HFFc6 (cell line): ENCODE data around the gene LRRC74B. TPM values are rescaled to one million over a fixed set of nuclear protein-coding genes. Genes with fewer than 3 reads are reported as not detected.
"Not testable (repeated sequence)": the region's sequence is repeated elsewhere in the genome, so short reads cannot be mapped to it uniquely, and the experiment has no call there.

Experiments used
- DNase-seq: peaks from one replicate; pipeline ENCODE4 v3.0.0-alpha.2; 2018
- H3K27ac Mint-ChIP-seq: 2 replicates; pipeline ENCODE4 v1.8.0; 2020; ENCODE audit warnings: mild to moderate bottlenecking, mixed read lengths
- H3K27me3 Mint-ChIP-seq: 2 replicates; pipeline ENCODE4 v1.8.0; 2021; ENCODE audit warnings: mild to moderate bottlenecking, moderate library complexity, mixed read lengths; ENCODE audit not compliant: insufficient read depth
- H3K36me3 Mint-ChIP-seq: 2 replicates; pipeline ENCODE4 v1.8.0; 2021; ENCODE audit warnings: low read depth, mixed read lengths
- H3K4me1 Mint-ChIP-seq: 2 replicates; pipeline ENCODE4 v1.8.0; 2020; ENCODE audit warnings: low read depth, mixed read lengths
- H3K4me3 Mint-ChIP-seq: 2 replicates; pipeline ENCODE4 v1.8.0; 2020; ENCODE audit warnings: mild to moderate bottlenecking, moderate library complexity, mixed read lengths
- H3K9me3 Mint-ChIP-seq: 2 replicates; pipeline ENCODE4 v1.8.0; 2020; ENCODE audit warnings: mild to moderate bottlenecking, mixed read lengths
- CTCF ChIP-seq: fragments of 200-600 bp; sonication (generic); IDR thresholded peaks from 2 replicates; pipeline ENCODE4 v1.5.0; 2021; ENCODE audit warnings: antibody characterized with exemption, mild to moderate bottlenecking
- total RNA-seq, 6 experiments: library from RNA; stranded (reverse); fragmentation: NEBNext Ultra II Directional; extraction: Animal tissue kit (Norgen Biotek cat#: 25700); gene quantifications; 2 replicates in 1 of 6; 3 replicates in 5 of 6; pipeline ENCODE4 v1.2.3, GENCODE V29; 2021

The LRRC74B gene
- total RNA-seq, 6 experiments from 2014 or later, result not detected

- H3K9me3 Mint-ChIP-seq, result no peaks in the 10 kb centered on the region
- DNase-seq, result no peak
- H3K27me3 Mint-ChIP-seq, result peaks cover 11% of the 10 kb centered on the region
- no peaks in the 10 kb centered on the region for H3K36me3 Mint-ChIP-seq
- H3K27ac Mint-ChIP-seq, result no peak overlapping the region
- no peak for TF ChIP-seq CTCF
- H3K4me1 Mint-ChIP-seq, result peaks cover 11% of the 10 kb centered on the region
- H3K4me3 Mint-ChIP-seq, result no peak overlapping the region
Measured at GRCh38 chr22:21032868-21033688, 12.7 kb upstream of the LRRC74B start.

GRCh38 chr22:21033895-21034294 lies 11.9 kb upstream of the LRRC74B start:
- no peak for DNase-seq
- Mint-ChIP-seq H3K9me3 (no peaks in the 10 kb centered on the region), H3K36me3 (no peaks in the 10 kb centered on the region), H3K4me1 (peaks cover 19% of the 10 kb centered on the region), H3K4me3 (no peak overlapping the region), H3K27me3 (peaks cover 11% of the 10 kb centered on the region), H3K27ac (no peak overlapping the region)
- no peak for TF ChIP-seq CTCF

- H3K9me3 Mint-ChIP-seq, result no peaks in the 10 kb centered on the region
- H3K36me3 Mint-ChIP-seq, result no peaks in the 10 kb centered on the region
- no peak overlapping the region for H3K4me3 Mint-ChIP-seq
- H3K27ac Mint-ChIP-seq, result no peak overlapping the region
- TF ChIP-seq CTCF, result no peak
- DNase-seq, result no peak
- peaks cover 7% of the 10 kb centered on the region for H3K27me3 Mint-ChIP-seq
- peaks cover 25% of the 10 kb centered on the region for H3K4me1 Mint-ChIP-seq
Measured at GRCh38 chr22:21034989-21035388, 10.8 kb upstream of the LRRC74B start.

- TF ChIP-seq CTCF, result no peak
- no peaks in the 10 kb centered on the region for H3K36me3 Mint-ChIP-seq
- H3K4me1 Mint-ChIP-seq, result peaks cover 48% of the 10 kb centered on the region
- peak overlapping the region; percentile 88 for H3K27ac Mint-ChIP-seq
- no peaks in the 10 kb centered on the region for H3K9me3 Mint-ChIP-seq
- peak; percentile 11 for DNase-seq
- H3K4me3 Mint-ChIP-seq, result peak overlapping the region; percentile 65
- peaks cover 1% of the 10 kb centered on the region for H3K27me3 Mint-ChIP-seq
Measured at GRCh38 chr22:21038405-21038804, 7.3 kb upstream of the LRRC74B start.

- H3K27ac Mint-ChIP-seq, H3K4me3 Mint-ChIP-seq, H3K9me3 Mint-ChIP-seq, DNase-seq, H3K36me3 Mint-ChIP-seq, H3K27me3 Mint-ChIP-seq: not testable (repeated sequence)
- H3K4me1 Mint-ChIP-seq, result peaks cover 55% of the 10 kb centered on the region
Measured at GRCh38 chr22:21039158-21039557, 6.6 kb upstream of the LRRC74B start.

- H3K4me3 Mint-ChIP-seq, result no peak overlapping the region; the same call in 1 of the 2 replicates
- no peaks in the 10 kb centered on the region for H3K9me3 Mint-ChIP-seq
- DNase-seq, result peak; percentile 72
- H3K27me3 Mint-ChIP-seq, result peaks cover 3% of the 10 kb centered on the region; the same call in 1 of the 2 replicates
- peak overlapping the region; percentile 79 for H3K27ac Mint-ChIP-seq
- H3K4me1 Mint-ChIP-seq, result peaks cover 77% of the 10 kb centered on the region
- H3K36me3 Mint-ChIP-seq, result no peaks in the 10 kb centered on the region
- no peak for TF ChIP-seq CTCF
Measured at GRCh38 chr22:21041937-21042336, 3.8 kb upstream of the LRRC74B start.
